GM12878 (cell line): ENCODE data around the gene CCR7. TPM values are rescaled to one million over a fixed set of nuclear protein-coding genes. Genes with fewer than 3 reads are reported as not detected.

Experiments used
- BACH1 ChIP-seq: fragments of 450-650 bp; IDR thresholded peaks from 2 replicates; pipeline ENCODE4 v1.6.1; 2017; ENCODE audit warnings: mild to moderate bottlenecking, borderline replicate concordance
- BRCA1 ChIP-seq: IDR thresholded peaks from 2 replicates; pipeline ENCODE4 v1.6.1; 2011; ENCODE audit warnings: low read depth, low read length, improper control_type of control experiment
- CBX3 ChIP-seq: fragments of 200-600 bp; sonication (generic); IDR thresholded peaks from 2 replicates; pipeline ENCODE4 v1.6.1; 2016; ENCODE audit warnings: low read depth, borderline replicate concordance
- HCFC1 ChIP-seq: fragments of 150-350 bp; IDR thresholded peaks from 2 replicates; pipeline ENCODE4 v1.6.1; 2014; ENCODE audit warnings: low read length
- HDAC2 ChIP-seq: fragments of 200-600 bp; sonication (generic); IDR thresholded peaks from 2 replicates; pipeline ENCODE4 v1.6.1; 2017
- IKZF2 ChIP-seq, 2 experiments: fragments of 450-650 bp; IDR thresholded peaks; 2 replicates each; pipeline ENCODE4 v1.6.1; 2017; ENCODE audit warnings: mild to moderate bottlenecking in 2 of 2, moderate library complexity in 2 of 2
- IRF3 ChIP-seq: fragments of 450-650 bp; IDR thresholded peaks from 2 replicates; pipeline ENCODE4 v1.6.1; 2014; ENCODE audit warnings: mild to moderate bottlenecking
- JUND ChIP-seq: IDR thresholded peaks from 2 replicates; pipeline ENCODE4 v1.6.1; 2012; ENCODE audit warnings: low read depth, mild to moderate bottlenecking, low read length, improper control_type of control experiment, moderate library complexity
- KLF5 ChIP-seq: fragments of 450-650 bp; IDR thresholded peaks from 2 replicates; pipeline ENCODE4 v1.6.1; 2014; ENCODE audit warnings: mild to moderate bottlenecking; ENCODE audit not compliant: partially characterized antibody
- MEF2B ChIP-seq: fragments of 450-650 bp; IDR thresholded peaks from 2 replicates; pipeline ENCODE4 v1.6.1; 2018; ENCODE audit warnings: mild to moderate bottlenecking, moderate library complexity; ENCODE audit not compliant: partially characterized antibody, poor library complexity, severe bottlenecking
- NKRF ChIP-seq: fragments of 450-650 bp; conservative IDR thresholded peaks from 2 replicates; pipeline ENCODE4 v1.6.1; 2017; ENCODE audit warnings: mild to moderate bottlenecking, moderate library complexity
- PRDM15 ChIP-seq: fragments of 450-650 bp; formaldehyde crosslinking; IDR thresholded peaks from 2 replicates; pipeline ENCODE4 v1.4.0; 2020; ENCODE audit warnings: mild to moderate bottlenecking, moderate library complexity
- SIN3A ChIP-seq: IDR thresholded peaks from 2 replicates; pipeline ENCODE4 v1.6.1; 2012; ENCODE audit warnings: low read depth, low read length, improper control_type of control experiment
- SMAD5 ChIP-seq: IDR thresholded peaks from 2 replicates; pipeline ENCODE4 v1.6.1; 2016; ENCODE audit warnings: antibody characterized with exemption, low read depth
- SMARCA5 ChIP-seq: fragments of 450-650 bp; IDR thresholded peaks from 2 replicates; pipeline ENCODE4 v1.6.1; 2017; ENCODE audit warnings: mild to moderate bottlenecking
- TARDBP ChIP-seq: IDR thresholded peaks from 2 replicates; pipeline ENCODE4 v1.6.1; 2016; ENCODE audit warnings: borderline replicate concordance
- USF2 ChIP-seq: IDR thresholded peaks from 2 replicates; pipeline ENCODE4 v1.6.1; 2011; ENCODE audit warnings: low read depth, low read length, improper control_type of control experiment, borderline replicate concordance
- ZNF687 ChIP-seq: fragments of 450-650 bp; IDR thresholded peaks from 2 replicates; pipeline ENCODE4 v1.6.1; 2017; ENCODE audit warnings: mild to moderate bottlenecking, moderate library complexity
- polyA plus RNA-seq, 11 experiments: library from polyadenylated mRNA; depleted of rRNA in 4 of 11; unstranded in 6 of 11; stranded (reverse) in 5 of 11; fragments of >200 nt; fragmentation: Nextera tagmentation in 4 of 11; fragmentation: Illumina TruSeq in 1 of 11; extraction: Ambion mirVana in 4 of 11; extraction: Trizol in 1 of 11; gene quantifications; 1 replicate in 1 of 11; 2 replicates in 10 of 11; pipeline versions ENCODE4 v1.2.1 to v1.2.3, GENCODE V29; 2011 to 2016; ENCODE audit warnings: inconsistent platforms in 2 of 11, missing spikeins in 2 of 11, low read depth in 1 of 11
- total RNA-seq, 4 experiments: library from RNA; depleted of rRNA in 3 of 4; stranded (reverse); fragments of >200 nt in 3 of 4; fragmentation: Illumina TruSeq in 1 of 4; extraction: Trizol in 1 of 4; gene quantifications; 2 replicates each; pipeline versions ENCODE4 v1.2.1 to v1.2.3, GENCODE V29; 2013 to 2021

Gene CCR7
- total and polyA plus RNA-seq, 10 of the 15 experiments (the other 5 are each of a cell fraction or from before 2014, with no cell fraction given), result 131 to 1,171 (median 260) TPM

GRCh38 chr17:40563220-40564052 lies 1.8 kb downstream of the CCR7 start (continued):
- TF ChIP-seq NKRF (no peak; the same call in 1 of the 2 replicates), ZNF687 (peak; percentile 55), TARDBP (no peak), IRF3 (no peak), BRCA1 (no peak), PRDM15 (CRISPR knock-in tag) (0 out of 2 replicates have a peak, but pooled peaks have one; percentile 3), HCFC1 (no peak), CBX3 (no peak), HDAC2 (no peak), IKZF2 (IDR thresholded peaks at IDR 0.05) (no peak), JUND (0 out of 2 replicates have a peak, but pooled peaks have one; percentile 33), SMAD5 (0 out of 2 replicates have a peak, but pooled peaks have one; percentile 21), BACH1 (peak; percentile 94), MEF2B (peak; percentile 3), USF2 (no peak), KLF5 (no peak), SMARCA5 (no peak; the same call in 1 of the 2 replicates), SIN3A (no peak)
